ENCODE results near the gene ATP8B1. TPM values are rescaled to one million over a fixed set of nuclear protein-coding genes. Genes with fewer than 3 reads are reported as not detected.

The ATP8B1 gene
- total RNA-seq, 1 donor = 46.7 TPM

- Histone ChIP-seq H3K4me3 (ENCODE audit: insufficient read depth, low read length) (no peak overlapping the region), H3K27ac (ENCODE audit: low read depth, low read length) (no peak overlapping the region), H2AFZ (ENCODE audit: low read length) (no peak overlapping the region), H3K27me3 (ENCODE audit: insufficient read depth, low read length) (no peaks in the 10 kb centered on the region), H3K9me3 (ENCODE audit: low read depth, low read length) (no peaks in the 10 kb centered on the region), H3K36me3 (ENCODE audit: insufficient read depth, low read length) (peaks cover 23% of the 10 kb centered on the region), H3K4me1 (ENCODE audit: insufficient read depth, low read length) (peaks cover 8% of the 10 kb centered on the region), H4K20me1 (ENCODE audit: insufficient read depth, low read length) (peaks cover 34% of the 10 kb centered on the region), H3K79me2 (ENCODE audit: insufficient read depth, low read length) (peaks cover 93% of the 10 kb centered on the region), H3K4me2 (ENCODE audit: insufficient read depth, low read length) (no peak overlapping the region)
- no peak for DNase-seq (ENCODE audit: insufficient read length, low spot score, missing footprints)
- no peak for TF ChIP-seq CTCF (IDR thresholded peaks at IDR 0.05; ENCODE audit: extremely low read depth, low read depth, low read length)
Observed at GRCh38 chr18:57708288-57708687, 94.8 kb downstream of the ATP8B1 start.

GRCh38 chr18:57705832-57706595, 97.1 kb downstream of the ATP8B1 start:
- Histone ChIP-seq H3K4me2 (ENCODE audit: insufficient read depth, low read length) (no peak overlapping the region), H3K36me3 (ENCODE audit: insufficient read depth, low read length) (peaks cover 31% of the 10 kb centered on the region), H3K27ac (ENCODE audit: low read depth, low read length) (no peak overlapping the region), H3K9me3 (ENCODE audit: low read depth, low read length) (no peaks in the 10 kb centered on the region), H3K4me3 (ENCODE audit: insufficient read depth, low read length) (no peak overlapping the region), H3K79me2 (ENCODE audit: insufficient read depth, low read length) (peaks cover 90% of the 10 kb centered on the region), H2AFZ (ENCODE audit: low read length) (no peak overlapping the region), H3K4me1 (ENCODE audit: insufficient read depth, low read length) (no peaks in the 10 kb centered on the region), H3K27me3 (ENCODE audit: insufficient read depth, low read length) (no peaks in the 10 kb centered on the region), H4K20me1 (ENCODE audit: insufficient read depth, low read length) (peaks cover 21% of the 10 kb centered on the region)
- no peak for TF ChIP-seq CTCF (IDR thresholded peaks at IDR 0.05; ENCODE audit: extremely low read depth, low read depth, low read length)
- DNase-seq (ENCODE audit: insufficient read length, low spot score, missing footprints) = no peak

GRCh38 chr18:57705011-57705410, 98.1 kb downstream of the ATP8B1 start:
- Histone ChIP-seq H3K27me3 (ENCODE audit: insufficient read depth, low read length) (no peaks in the 10 kb centered on the region), H3K27ac (ENCODE audit: low read depth, low read length) (no peak overlapping the region), H3K4me2 (ENCODE audit: insufficient read depth, low read length) (no peak overlapping the region), H3K36me3 (ENCODE audit: insufficient read depth, low read length) (peaks cover 35% of the 10 kb centered on the region), H4K20me1 (ENCODE audit: insufficient read depth, low read length) (peaks cover 16% of the 10 kb centered on the region), H3K4me3 (ENCODE audit: insufficient read depth, low read length) (no peak overlapping the region), H3K4me1 (ENCODE audit: insufficient read depth, low read length) (no peaks in the 10 kb centered on the region), H3K9me3 (ENCODE audit: low read depth, low read length) (no peaks in the 10 kb centered on the region), H2AFZ (ENCODE audit: low read length) (no peak overlapping the region), H3K79me2 (ENCODE audit: insufficient read depth, low read length) (peaks cover 87% of the 10 kb centered on the region)
- no peak for DNase-seq (ENCODE audit: insufficient read length, low spot score, missing footprints)
- no peak for TF ChIP-seq CTCF (IDR thresholded peaks at IDR 0.05; ENCODE audit: extremely low read depth, low read depth, low read length)

GRCh38 chr18:57698571-57699276, 104.4 kb downstream of the ATP8B1 start:
- peak overlapping the region; percentile 46 for H3K4me2 ChIP-seq (ENCODE audit: insufficient read depth, low read length)

More at GRCh38 chr18:57698571-57699276, 104.4 kb downstream of the ATP8B1 start:
- Histone ChIP-seq H3K36me3 (ENCODE audit: insufficient read depth, low read length) (peaks cover 61% of the 10 kb centered on the region), H3K27me3 (ENCODE audit: insufficient read depth, low read length) (no peaks in the 10 kb centered on the region), H2AFZ (ENCODE audit: low read length) (no peak overlapping the region), H3K4me1 (ENCODE audit: insufficient read depth, low read length) (peaks cover 17% of the 10 kb centered on the region), H4K20me1 (ENCODE audit: insufficient read depth, low read length) (peaks cover 10% of the 10 kb centered on the region), H3K9me3 (ENCODE audit: low read depth, low read length) (no peaks in the 10 kb centered on the region), H3K4me3 (ENCODE audit: insufficient read depth, low read length) (no peak overlapping the region), H3K79me2 (ENCODE audit: insufficient read depth, low read length) (peaks cover 62% of the 10 kb centered on the region), H3K27ac (ENCODE audit: low read depth, low read length) (peak overlapping the region; percentile 72)
- peak; percentile 81 for DNase-seq (ENCODE audit: insufficient read length, low spot score, missing footprints)
- TF ChIP-seq CTCF (IDR thresholded peaks at IDR 0.05; ENCODE audit: extremely low read depth, low read depth, low read length) = no peak
